GM12872 (cell line): ENCODE data around the gene KCNQ5.

Source experiments
- CTCF ChIP-seq: IDR thresholded peaks from 3 replicates; pipeline ENCODE4 v1.5.1; 2011; ENCODE audit warnings: low read depth, mild to moderate bottlenecking, low read length, moderate library complexity; ENCODE audit not compliant: insufficient read depth

Gene KCNQ5

GRCh38 chr6:72820906-72821305 lies 199.0 kb downstream of the KCNQ5 start:
- no peak for TF ChIP-seq CTCF

GRCh38 chr6:72822023-72822422 lies 200.2 kb downstream of the KCNQ5 start:
- TF ChIP-seq CTCF = no peak

GRCh38 chr6:72822691-72823090 lies 200.8 kb downstream of the KCNQ5 start:
- no peak for TF ChIP-seq CTCF

- no peak for TF ChIP-seq CTCF
Observed at GRCh38 chr6:72824833-72825232, 203.0 kb downstream of the KCNQ5 start.

GRCh38 chr6:72825315-72825911 lies 203.5 kb downstream of the KCNQ5 start:
- no peak for TF ChIP-seq CTCF

GRCh38 chr6:72826037-72826436 lies 204.2 kb downstream of the KCNQ5 start:
- no peak for TF ChIP-seq CTCF

- TF ChIP-seq CTCF = no peak
Observed at GRCh38 chr6:72826744-72827438, 205.0 kb downstream of the KCNQ5 start.

- no peak for TF ChIP-seq CTCF
Observed at GRCh38 chr6:72828904-72829303, 207.0 kb downstream of the KCNQ5 start.
